HCT116 (cell line): ENCODE results near the gene MYO1B.

Experiments used
- EZH2 ChIP-seq: fragments of 200-600 bp; sonication (generic); IDR thresholded peaks from 2 replicates; pipeline ENCODE4 v1.6.1; 2017; ENCODE audit warnings: antibody characterized with exemption, mixed run types
- POLR2AphosphoS5 ChIP-seq: IDR thresholded peaks from 2 replicates; pipeline ENCODE4 v1.6.1; 2011; ENCODE audit warnings: mild to moderate bottlenecking, low read depth, low read length, moderate library complexity
- TF ChIP-seq, protein P1 (sequence below), 3 experiments: fragments of 200-600 bp in 1 of 3; sonication (generic) in 1 of 3; IDR thresholded peaks in 2 of 3; conservative IDR thresholded peaks in 1 of 3; 2 replicates each; pipeline ENCODE4 v1.5.1; 2012 to 2017; ENCODE audit warnings: low read depth in 2 of 3, low read length in 2 of 3, antibody characterized with exemption in 1 of 3, borderline replicate concordance in 1 of 3, control low read depth in 1 of 3, mild to moderate bottlenecking in 1 of 3, mixed read lengths in 1 of 3, mixed run types in 1 of 3, moderate library complexity in 1 of 3; ENCODE audit not compliant: insufficient read depth in 1 of 3
- TF ChIP-seq, protein P2 (sequence below): IDR thresholded peaks from 2 replicates; pipeline ENCODE4 v1.6.1; 2012; ENCODE audit warnings: low read depth

DNA sequence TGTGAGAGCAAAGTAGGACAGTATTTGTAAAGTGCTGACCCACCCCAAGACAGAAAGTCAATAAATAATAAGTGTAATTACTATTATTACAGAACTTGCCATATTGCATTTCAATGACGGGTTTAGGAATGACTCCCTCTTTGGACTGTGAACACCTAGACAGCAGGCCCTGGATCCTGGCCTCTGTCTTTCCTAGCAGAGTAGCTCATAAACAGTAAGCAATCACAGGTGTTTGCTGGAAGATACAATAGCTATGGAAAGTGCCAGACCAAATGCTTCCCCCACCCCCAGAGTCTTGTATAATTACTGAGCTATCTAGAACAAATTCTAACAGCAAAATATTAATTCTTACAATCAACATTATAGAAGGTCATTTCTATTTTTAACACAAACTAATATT is 20.1 kb upstream of the MYO1B start:
- TF ChIP-seq, protein P1, sequence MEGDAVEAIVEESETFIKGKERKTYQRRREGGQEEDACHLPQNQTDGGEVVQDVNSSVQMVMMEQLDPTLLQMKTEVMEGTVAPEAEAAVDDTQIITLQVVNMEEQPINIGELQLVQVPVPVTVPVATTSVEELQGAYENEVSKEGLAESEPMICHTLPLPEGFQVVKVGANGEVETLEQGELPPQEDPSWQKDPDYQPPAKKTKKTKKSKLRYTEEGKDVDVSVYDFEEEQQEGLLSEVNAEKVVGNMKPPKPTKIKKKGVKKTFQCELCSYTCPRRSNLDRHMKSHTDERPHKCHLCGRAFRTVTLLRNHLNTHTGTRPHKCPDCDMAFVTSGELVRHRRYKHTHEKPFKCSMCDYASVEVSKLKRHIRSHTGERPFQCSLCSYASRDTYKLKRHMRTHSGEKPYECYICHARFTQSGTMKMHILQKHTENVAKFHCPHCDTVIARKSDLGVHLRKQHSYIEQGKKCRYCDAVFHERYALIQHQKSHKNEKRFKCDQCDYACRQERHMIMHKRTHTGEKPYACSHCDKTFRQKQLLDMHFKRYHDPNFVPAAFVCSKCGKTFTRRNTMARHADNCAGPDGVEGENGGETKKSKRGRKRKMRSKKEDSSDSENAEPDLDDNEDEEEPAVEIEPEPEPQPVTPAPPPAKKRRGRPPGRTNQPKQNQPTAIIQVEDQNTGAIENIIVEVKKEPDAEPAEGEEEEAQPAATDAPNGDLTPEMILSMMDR (IDR thresholded peaks at IDR 0.05 in 2 of 3, conservative IDR thresholded peaks at IDR 0.05 in 1 of 3; ENCODE audit: borderline replicate concordance in 1 of 3, insufficient read depth in 1 of 3, low read depth in 2 of 3, low read length in 2 of 3) = no peak
- TF ChIP-seq POLR2AphosphoS5 = no peak
- TF ChIP-seq, protein P2, sequence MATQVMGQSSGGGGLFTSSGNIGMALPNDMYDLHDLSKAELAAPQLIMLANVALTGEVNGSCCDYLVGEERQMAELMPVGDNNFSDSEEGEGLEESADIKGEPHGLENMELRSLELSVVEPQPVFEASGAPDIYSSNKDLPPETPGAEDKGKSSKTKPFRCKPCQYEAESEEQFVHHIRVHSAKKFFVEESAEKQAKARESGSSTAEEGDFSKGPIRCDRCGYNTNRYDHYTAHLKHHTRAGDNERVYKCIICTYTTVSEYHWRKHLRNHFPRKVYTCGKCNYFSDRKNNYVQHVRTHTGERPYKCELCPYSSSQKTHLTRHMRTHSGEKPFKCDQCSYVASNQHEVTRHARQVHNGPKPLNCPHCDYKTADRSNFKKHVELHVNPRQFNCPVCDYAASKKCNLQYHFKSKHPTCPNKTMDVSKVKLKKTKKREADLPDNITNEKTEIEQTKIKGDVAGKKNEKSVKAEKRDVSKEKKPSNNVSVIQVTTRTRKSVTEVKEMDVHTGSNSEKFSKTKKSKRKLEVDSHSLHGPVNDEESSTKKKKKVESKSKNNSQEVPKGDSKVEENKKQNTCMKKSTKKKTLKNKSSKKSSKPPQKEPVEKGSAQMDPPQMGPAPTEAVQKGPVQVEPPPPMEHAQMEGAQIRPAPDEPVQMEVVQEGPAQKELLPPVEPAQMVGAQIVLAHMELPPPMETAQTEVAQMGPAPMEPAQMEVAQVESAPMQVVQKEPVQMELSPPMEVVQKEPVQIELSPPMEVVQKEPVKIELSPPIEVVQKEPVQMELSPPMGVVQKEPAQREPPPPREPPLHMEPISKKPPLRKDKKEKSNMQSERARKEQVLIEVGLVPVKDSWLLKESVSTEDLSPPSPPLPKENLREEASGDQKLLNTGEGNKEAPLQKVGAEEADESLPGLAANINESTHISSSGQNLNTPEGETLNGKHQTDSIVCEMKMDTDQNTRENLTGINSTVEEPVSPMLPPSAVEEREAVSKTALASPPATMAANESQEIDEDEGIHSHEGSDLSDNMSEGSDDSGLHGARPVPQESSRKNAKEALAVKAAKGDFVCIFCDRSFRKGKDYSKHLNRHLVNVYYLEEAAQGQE = no peak
- TF ChIP-seq EZH2 = no peak
